ENCODE data around the gene HES2.
"Not testable (repeated sequence)": the region's sequence is repeated elsewhere in the genome, so short reads cannot be mapped to it uniquely, and the experiment has no call there.

HES2 gene

DNA sequence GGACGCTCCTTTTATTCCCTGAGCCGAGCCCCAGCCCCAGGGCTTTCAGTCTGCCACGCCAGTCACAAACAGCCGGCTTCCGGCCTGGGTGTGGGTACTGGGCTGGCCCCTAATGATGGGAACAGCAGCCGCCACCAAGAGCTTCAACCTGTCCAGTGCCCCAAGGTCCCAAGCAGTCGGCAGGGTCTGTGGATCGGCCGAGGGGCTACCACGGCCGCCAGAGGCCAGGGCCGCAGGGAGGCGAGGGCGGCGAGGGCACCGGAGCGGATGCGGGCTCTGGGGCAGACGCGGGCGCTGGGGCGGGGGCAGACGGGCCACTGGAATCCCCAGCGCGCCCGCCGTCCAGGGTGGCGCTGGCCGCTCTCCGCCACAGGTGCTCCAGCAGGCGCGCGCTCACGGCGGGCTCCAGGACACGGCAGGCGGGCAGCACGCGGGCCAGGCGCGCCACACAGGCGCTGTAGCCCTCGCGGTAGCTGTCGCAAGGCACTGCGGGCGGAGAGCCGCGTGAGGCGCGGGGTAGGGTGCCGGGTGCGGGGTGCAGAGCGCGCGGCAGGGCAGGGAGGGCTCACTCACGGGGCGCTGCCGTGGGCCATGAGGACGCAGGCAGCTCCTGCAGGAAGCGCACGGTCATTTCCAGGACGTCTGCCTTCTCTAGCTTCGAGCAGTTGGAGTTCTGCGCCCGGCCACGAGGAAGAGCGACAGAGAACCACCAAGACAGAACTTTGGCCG is 887 bp downstream of the HES2 start:
- no peak for DNase-seq

DNA sequence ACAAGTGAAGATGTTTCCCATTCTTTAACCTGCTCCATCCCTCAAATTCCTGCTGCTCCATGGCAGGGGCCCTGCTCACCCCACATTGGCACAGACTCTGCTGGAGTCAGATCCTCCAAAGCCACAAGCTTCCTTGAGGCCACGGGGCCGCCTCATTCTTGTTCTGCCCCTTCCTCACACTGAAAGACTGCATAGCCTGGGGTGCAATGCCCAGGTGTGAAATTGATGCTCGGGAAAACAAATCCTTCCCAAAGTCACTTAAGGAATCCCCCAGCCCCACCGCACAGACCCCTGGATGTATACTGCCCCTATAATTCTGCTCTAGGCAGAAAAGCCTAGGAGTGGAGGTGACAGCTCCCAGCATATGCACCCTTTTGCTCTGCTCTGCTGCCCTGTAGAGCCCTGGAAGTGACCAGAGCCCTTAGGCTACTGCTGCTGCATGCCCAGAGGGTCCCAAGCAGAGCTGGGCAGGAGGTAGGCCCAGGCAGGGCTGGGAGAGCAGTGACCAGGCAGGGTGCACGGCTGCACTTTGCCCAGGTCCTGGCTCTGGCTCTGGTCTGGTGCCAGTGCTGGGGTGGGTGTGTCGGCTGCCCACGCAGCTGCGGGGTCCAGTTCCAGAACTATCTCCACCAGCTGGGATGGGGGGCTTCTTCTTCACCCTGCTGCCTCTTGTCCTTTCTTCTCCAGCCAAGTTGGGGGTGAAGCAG is 1.6 kb downstream of the HES2 start:
- no peak for DNase-seq

DNA sequence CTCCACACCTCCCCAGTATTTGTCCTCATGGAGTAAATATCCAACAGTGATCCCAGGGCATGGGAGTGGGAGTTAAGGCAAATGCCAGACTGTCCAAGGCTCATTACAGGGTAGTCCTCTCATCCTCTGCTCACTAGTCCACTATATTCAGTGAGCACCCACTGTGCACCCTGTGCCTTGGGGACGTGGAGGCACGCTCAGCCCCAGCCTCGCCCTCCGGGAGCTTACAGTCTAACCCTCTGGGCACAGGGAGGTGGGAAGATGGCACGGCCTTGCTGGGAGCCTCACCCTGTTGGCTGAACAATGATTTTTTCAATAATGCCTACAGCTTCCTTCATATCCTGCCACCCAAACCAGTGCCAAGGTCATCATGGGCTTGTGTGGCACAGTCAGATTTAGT is 2.8 kb downstream of the HES2 start:
- no peak for DNase-seq

DNA sequence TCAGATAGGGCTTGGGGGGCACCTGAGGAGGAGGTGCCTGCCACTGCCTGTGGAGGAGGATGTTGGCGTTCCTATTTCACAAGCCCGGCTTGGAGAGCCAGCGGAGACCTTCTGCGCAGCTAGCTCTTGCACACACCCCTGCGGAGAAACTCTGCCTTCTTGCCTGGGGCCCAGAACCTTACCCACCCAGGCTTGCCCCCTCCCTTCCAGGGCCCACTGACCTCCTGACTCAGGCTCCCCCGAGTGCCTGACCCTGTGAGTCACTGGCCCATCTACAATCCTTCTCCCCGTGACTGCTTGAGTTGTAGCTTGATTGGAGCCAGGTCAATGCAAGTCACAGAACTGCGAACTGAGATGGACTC is 3.4 kb downstream of the HES2 start:
- DNase-seq = no peak

DNA sequence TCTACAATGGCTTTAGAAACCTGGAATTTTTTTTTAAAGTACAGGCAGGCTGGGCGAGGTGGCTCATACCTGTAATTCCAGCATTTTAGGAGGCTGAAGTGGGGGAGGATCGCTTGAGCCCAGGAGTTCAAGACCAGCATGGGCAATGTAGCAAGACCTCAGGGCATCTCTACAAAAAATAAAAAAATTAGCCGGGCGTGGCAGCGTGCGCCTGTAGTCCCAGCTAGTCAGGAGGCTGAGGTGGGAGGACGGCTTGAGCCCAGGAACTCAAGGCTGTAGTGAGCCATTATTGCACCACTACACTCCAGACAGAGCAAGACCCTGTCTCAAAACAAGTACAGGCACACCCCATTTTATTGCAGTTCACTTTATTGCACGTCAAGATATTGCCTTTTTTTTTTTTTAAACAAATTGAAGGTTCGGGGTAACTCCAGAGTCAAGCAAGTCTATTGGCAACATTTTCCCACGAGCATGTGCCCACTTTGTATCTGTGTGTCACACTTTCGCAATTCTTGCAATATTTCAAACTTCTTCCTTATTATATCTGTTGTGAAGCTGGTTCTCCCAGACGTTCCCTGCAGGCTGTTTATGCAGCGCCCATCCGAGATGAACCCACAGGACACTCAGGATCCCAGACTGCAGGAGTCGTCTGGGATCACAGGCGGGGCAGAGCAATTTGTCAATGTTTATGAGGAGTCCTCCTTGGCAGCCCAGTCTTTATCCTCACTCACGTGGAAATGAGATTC is 4.7 kb downstream of the HES2 start:
- DNase-seq = no peak

DNA sequence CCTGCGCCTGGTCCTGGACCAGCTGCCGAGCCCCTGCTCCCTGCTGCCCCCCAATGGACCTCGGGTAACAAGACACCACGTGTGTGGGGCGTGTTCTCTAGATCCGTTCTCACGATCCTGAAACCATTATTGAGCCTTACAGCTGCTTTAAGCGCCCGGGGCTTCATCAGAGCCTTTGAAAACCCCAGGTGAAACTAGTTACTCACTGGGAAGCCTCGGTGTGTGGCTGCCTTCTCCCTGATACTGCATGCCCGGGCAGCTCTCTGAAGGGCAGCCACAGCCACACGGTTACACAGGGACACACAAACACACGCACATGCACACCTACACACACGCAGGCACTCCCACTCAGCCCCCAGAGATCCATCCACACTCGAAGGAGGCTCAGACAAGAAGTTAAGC is 5.3 kb downstream of the HES2 start:
- DNase-seq = peak in 5 of 51 donors; percentile 0 to 23 (median 7)

DNA sequence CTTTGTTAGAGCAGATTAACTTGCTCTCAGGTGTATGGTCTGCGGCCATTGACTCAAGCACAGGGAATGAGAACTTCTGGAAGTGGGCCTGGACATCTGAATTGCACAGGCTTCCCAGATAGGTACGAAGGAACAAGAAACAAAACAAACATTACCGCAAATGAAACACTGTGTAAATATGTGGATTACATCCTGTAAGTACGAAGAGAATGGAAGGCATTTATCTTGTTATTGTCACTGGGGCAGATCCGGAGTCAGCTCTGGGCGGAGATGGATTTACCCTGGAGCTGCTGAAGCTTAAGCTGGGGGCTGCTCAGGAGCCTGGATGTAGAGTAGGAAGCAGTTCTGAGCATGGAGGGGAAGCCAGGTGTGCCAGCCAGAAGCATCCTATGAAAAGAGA is 6.8 kb downstream of the HES2 start:
- no peak for DNase-seq

DNA sequence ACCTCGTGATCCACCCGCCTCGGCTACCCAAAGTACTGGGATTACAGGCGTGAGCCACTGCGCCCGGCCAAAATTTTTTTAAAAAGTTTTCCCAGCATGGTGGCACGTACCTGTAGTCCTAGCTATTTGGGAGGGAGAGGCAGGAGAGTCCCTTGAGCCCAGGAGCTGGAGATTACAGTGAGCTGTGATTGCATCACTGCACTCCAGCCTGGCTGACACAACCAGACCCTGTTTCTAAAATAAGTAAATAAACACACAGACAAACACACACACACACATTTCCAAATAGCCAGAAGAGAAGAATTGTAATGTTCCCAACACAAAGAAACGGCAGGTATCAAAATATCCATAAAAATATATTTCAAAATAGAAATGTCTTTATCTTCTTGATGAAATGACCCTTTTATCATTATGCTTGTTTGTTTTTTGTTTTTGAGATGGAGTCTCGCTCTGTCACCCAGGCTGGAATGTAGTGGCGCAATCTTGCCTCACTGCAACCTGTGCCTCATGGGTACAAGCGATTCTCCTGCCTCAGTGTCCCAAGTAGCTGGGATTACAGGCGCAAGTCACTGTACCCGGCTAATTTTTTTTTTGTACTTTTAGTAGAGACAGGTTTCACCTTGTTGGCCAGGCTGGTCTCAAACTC is 9.3 kb downstream of the HES2 start:
- DNase-seq = no peak

DNA sequence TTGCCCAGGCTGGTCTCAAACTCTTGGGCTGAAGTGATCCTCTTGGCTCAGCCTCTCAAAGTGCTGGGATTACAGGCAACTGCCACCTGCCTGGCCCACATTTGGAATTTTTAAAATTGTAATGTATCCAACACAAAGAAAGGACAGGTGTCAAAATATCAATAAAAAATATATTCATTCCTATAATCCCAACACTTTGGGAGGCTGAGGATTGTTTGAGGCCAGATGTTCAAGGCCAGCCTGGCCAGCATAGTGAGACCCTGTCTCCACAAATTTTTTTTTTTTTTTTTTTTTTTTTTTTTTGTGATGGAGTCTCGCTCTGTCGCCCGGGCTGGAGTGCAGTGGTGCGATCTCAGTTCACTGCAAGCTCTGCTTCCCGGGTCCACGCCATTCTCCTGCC is 10.0 kb downstream of the HES2 start:
- no peak for DNase-seq

DNA sequence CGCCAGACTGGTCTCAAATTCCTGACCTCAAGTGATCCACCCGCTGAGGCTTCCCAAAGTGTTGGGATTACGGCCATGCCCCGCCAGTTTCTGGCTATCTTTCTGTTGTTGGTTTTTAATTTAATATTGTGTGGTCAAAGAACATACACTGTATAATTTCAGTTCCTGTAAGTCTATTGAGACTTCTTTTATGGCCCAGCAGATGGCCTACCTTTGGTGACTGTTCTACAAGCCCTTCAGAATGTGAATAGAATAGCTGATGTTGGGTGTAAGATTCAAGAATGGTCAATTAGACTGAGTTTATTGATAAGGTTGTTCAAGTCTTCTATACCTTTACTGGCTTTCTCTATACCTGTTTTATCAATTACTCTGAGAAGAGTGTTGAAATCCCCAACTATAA is 10.7 kb downstream of the HES2 start:
- no peak for DNase-seq

DNA sequence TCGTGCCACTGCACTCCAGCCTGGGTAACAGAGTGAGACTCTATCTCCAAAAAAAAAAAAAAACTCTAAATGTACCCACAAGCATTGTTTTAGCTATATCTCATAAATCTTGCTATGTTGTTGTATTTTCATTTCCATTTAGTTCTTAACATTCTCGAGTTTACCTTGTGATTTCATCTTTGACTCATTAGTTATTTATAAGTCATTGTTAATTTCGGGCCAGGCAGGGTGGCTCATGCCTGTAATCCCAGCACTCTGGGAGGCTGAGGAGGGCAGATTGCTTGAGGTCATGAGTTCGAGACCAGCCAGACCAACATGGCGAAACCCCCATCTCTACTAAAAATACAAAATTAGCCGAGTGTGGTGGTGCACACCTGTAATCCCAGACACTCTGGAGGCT is 11.7 kb downstream of the HES2 start:
- no peak for DNase-seq

DNA sequence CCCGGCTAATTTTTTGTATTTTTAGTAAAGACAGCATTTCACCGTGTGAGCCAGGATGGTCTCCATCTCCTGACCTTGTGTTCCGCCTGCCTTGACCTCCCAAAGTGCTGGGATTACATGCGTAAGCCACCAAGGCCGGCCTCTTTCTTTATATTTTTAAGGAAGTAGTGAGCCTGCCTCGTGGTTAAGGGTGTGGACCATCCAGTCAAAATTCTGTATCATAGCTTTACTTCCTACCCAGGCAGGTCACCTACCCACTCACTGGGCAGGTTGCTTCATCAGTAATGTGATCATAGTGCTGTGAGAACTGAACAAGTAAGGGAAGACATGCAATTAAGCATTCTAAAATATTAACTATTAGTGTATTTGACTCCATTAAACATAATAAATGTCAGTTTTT is 18.0 kb downstream of the HES2 start:
- no peak for DNase-seq

DNA sequence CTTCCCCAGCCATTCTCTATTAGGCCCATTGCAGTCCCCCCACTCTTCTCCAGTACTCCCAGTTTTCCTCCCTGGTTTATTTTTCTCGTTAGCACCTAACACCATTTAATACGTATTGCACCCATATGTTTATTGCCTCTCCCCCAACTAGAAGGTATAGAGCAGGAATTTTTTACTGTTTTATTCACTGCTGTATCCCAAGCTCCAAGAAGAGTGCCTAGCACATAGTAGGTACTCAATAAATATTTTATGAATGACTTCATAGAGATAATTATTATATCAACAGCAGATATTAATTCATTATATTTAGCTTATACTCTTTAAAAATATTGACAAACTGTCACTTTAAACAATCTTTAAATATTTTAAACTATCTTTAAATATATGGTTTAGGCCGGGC is 20.4 kb downstream of the HES2 start:
- DNase-seq = no peak

DNA sequence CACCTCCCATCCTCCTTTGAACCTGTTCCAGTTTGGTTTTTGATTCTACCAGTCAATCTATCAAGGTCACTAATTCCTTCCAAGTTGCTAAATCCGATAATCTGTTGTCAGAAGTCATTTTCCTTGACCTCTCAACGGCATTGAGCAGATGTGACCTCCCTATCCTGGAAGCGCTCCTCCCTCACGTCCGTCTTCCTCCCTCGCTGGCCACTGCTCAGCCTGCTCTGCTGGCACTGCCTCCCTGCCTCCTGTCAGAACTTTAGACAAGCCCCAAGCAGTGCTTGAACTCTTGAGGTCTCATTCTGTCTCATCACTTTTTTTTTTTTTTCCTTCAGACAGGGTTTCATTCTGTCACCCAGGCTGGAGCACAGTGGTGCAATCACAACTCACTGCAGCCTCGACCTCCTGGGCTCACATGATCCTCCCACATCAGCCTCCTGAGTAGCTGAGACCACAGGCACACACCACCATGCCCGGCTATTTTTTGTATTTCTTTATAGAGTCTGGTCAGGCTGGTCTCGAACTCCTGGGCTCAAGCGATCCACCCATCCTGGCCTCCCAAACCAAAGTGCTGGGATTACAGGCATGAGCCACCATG is 21.8 kb downstream of the HES2 start:
- no peak for DNase-seq

DNA sequence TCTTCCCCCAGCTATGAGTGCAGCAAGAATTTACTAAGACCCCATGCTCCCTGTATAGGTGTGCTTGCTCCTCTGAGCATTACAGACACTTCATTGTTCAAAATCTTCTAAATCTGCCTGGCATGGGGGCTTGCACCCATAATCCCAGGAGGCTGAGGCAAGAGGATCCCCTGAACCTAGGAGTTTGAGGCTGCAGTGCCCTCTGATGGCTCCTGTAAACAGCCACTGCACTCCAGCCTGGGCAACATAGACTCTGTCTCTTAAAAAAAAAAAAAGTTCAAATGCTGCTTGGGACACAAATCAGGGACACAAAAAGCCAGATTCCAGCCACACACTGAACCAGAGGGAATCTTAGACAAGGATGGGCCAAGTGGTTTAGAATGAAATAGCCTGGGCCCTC is 22.7 kb downstream of the HES2 start:
- no peak for DNase-seq

DNA sequence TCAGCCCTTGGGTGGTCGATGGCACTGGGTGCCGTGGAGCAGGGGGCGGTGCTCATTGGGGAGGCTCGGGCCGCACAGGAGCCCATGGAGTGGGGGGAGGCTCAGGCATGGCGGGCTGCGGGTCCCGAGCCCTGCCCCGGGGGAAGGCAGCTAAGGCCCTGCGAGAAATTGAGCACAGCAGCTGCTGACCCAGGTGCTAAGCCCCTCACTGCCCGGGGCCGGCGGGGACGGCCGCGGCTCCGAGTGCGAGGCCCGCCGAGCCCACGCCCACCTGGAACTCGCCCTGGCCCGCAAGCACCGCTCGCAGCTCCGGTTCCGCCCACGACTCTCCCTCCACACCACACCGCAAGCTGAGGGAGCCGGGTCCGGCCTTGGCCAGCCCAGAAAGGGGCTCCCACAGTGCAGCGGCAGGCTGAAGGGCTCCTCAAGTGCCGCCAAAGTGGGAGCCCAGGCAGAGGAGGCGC is 23.9 kb downstream of the HES2 start:
- not testable (repeated sequence) for DNase-seq

DNA sequence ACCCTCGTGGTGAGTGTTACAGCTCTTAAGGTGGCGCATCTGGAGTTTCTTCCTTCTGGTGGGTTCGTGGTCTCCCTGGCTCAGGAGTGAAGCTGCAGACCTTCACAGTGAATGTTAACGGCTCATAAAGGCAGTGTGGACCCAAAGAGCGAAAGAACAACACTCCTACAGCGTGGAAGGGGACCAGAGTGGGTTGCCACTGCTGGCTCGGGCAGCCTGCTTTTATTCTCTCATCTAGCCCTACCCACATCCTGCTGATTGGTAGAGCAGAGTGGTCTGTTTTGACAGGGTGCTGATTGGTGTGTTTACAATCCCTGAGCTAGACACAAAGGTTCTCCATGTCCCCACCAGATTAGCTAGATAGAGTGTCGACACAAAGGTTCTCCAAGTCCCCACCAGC is 24.6 kb downstream of the HES2 start:
- DNase-seq = not testable (repeated sequence)

DNA sequence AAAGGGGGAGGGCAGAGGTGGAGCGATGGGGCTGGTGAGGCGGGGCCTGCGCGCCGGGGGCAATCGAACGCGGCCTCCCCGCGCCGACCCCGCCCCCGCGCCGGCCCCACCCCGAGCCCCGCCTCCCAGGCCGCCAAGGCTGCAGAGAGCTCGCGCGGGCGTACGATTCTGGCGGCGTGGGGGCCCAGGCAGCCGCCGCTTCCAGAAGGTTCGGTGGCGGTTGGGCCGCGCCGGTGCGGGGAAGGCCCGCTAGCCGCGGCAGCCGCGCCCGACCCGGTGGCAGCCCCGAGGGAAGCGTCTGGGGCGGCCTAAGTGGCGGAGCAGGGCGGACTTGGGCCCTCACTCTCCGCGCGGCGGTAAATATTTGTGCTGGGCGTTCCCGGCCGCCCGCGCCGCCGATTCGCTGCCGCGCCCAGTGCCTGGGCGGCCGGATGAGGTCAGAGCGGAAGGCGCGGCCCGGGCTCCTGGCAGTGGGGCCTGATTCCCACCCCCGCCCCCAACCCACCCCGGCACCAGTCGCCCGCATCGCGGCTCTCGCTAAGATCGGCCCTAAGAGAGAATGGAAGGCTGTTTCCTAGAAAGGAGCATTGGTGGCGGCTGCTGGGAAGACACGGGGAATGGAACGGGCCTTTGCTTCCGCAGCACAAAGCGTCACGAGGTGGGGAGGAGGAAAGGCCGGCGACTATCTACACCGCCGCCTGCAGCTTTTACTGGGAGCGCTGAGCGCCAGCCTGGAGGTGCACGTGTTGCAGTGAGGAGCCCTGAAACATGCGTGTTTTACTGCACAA is 26.1 kb downstream of the HES2 start, which contains the start of gene ACOT7:
TSS of gene ACOT7 (minus strand) at position 368 of the 788 bp plus-strand sequence. CDS start 368 bp downstream, outside the sequence.
- DNase-seq = peak; percentile 29 to 96 (median 88)

DNA sequence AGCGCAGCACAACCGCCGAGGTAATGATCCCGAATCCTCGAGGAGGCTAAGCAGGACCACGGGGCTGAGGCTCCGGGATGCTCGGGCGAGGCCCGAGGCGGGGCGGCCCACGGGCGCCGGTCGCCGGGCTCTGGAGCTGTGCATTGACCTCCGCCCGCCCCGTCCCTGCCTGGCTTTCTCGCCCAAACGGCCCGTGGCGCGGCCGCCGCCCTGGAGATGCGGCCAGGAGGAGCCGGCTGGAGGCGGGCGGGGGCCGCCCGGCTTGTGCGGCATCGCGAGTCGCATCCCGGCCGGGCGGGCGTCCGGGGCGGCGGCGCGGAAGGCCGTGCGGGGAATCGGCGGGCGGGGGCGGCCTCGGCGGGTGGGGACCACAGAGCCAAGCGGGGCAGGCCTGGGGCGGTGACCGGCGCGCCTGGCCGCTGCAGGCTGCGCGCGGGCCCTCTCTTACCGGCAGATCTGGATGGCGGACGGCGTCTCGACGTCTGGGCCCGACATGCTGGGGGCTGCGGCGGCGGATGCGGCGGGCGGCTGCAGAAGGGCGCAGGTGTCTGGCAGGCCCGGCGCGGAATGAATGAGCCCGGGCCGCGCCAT is 26.8 kb downstream of the HES2 start:
- peak in 3 of 51 donors; percentile 28 to 37 (median 29) for DNase-seq

Data from hypothalamus (tissue), 51 donors.